Activated T-cell treated with anti-CD3 and anti-CD28 coated beads for 1 hour (primary cell): ENCODE results near the gene GLRX.
A peak's percentile ranks its signal among the peaks of the same experiment; 100 is the strongest.
"Not testable (repeated sequence)": the region's sequence is repeated elsewhere in the genome, so short reads cannot be mapped to it uniquely, and the experiment has no call there.

Source experiments
- DNase-seq: peaks from one replicate; pipeline ENCODE4 v3.0.0-alpha.2; 2020; ENCODE audit warnings: low read depth

Gene GLRX

GRCh38 chr5:95852567-95852966, 30.0 kb upstream of the GLRX start:
- DNase-seq, result no peak

DNA sequence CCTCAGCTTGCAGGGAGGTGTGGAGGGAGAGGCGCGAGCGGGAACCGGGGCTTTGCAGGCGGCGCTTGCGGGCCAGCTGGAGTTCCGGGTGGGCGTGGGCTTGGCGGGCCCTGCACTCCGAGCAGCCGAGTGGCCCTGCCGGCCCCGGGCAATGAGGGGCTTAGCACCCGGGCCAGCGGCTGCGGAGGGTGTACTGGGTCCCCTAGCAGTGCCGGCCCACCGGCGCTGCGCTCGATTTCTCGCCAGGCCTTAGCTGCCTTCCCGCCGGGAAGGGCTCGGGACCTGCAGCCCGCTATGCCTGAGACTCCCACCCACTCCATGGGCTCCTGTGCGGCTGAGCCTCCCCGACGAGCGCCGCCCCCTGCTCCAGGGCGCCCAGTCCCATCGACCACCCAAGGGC, 28.6 kb upstream of the GLRX start:
- DNase-seq, result not testable (repeated sequence)

- DNase-seq, result no peak
Observed at GRCh38 chr5:95850391-95850894, 27.9 kb upstream of the GLRX start.

- DNase-seq, result no peak
Observed at GRCh38 chr5:95848701-95849100, 26.2 kb upstream of the GLRX start.

DNA sequence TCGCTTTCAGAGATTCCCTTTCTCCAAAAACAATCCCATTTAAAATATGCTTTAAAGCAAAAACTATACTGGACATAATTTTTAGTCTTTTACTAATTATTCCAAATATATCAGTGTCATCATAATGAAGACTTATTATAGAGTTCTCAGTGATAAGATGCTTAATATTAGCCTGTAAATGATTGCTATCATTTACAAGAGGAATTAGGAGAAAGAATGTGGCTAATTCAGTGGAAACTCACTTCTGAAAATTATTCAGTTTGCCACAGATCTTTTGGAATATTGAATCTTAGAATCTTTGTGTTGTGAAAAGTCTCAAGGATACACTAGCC, 24.7 kb upstream of the GLRX start:
- no peak for DNase-seq

- DNase-seq, result peak; percentile 57
Observed at GRCh38 chr5:95846554-95847260, 24.2 kb upstream of the GLRX start.

DNA sequence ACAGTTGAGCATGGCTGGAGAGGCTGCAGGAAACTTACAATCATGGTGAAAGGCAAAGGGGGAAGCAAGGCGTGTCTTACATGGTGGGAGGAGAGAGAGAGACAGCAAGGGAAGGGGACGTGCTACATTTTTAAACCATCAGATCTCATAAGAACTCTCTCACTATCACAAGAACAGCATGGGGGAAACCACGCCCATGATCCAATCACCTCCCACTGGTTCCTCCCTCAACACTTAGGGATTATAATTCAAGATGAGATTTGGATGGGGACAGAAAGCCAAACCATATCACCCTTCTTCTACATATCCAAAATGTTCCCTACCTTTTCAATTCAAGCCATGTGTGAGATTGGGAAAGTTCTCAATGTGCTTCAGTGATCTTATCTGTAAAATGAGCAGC, 22.9 kb upstream of the GLRX start:
- DNase-seq, result no peak

- no peak for DNase-seq
Observed at GRCh38 chr5:95843733-95844223, 21.3 kb upstream of the GLRX start.

- peak; percentile 49 for DNase-seq
Observed at GRCh38 chr5:95842854-95843544, 20.5 kb upstream of the GLRX start.

DNA sequence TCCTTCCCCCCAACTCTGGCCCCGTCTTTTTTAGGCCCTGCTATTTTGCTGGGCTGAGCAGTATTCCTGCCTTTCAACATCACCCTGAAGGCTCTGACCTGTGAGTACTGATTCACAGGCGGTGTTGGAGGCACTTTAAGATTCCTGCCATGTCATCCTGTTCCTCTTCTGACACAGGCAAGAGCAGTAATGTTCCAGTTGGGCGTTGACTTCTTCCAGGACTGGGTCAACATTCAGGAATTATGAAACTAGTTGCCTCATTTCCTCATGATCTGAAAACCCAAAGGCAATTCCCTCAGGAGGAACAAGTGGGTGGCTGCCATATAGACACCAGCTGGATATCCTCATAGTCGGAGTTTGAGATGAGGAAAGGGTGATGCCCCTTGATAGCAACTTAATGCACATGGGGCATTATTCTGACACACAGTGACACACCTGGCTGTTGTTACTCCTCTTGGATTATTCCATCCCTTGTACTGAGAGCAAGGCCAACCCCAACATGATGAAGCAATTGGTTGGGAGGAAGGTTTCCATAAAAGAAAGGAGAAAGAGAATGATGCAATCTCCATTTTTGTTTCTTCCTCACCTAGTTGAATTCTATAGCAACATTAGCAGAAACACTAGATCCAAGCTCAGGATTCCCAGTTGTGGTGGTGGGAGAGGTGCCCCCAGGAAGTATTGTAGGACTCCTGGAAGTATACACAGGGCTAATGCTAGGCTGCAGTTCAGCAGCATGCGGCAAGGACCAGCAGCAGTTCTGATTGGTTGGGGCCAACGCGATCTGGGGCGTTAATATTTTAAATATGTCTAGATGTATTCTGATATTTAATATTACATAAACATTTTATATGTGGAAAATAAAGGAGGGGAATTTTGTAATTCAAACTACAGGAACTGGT, 19.6 kb upstream of the GLRX start:
- no peak for DNase-seq

DNA sequence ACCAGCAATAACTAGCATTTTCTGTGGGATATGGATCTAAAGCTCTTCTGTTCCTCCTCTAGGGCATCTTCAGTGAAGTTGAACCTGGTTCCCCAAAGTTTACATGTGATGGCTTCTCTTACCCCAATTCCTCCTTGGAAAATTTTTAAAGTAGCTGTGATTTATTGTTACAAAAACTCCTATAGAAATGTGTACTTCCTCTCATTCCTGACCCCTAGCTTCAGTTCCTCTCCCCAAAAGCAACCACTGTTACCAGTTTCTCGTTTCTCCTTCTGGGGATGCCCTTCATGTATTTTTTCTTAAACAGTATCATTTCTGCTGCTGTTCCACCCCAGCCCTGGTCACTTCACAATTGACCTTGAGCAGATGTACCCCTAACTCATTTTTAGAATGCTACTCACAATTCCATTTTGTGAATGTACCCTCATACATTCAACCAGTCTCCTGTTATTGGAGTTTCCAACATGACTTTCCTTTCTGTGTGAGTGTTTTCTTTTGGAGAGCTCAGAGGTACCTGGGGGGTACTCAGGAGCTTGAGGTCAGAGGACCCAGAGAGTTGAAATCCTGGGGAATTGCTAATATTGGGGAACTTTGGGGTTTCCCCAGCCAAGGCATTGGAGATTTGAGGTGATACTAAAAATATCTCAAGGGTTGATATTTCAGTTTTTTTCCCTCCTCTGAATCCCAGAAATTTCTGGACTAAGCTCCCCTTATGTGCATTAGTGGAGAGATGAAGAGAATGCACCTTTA, 18.6 kb upstream of the GLRX start:
- DNase-seq, result no peak

- DNase-seq, result no peak
Observed at GRCh38 chr5:95839658-95840057, 17.1 kb upstream of the GLRX start.

DNA sequence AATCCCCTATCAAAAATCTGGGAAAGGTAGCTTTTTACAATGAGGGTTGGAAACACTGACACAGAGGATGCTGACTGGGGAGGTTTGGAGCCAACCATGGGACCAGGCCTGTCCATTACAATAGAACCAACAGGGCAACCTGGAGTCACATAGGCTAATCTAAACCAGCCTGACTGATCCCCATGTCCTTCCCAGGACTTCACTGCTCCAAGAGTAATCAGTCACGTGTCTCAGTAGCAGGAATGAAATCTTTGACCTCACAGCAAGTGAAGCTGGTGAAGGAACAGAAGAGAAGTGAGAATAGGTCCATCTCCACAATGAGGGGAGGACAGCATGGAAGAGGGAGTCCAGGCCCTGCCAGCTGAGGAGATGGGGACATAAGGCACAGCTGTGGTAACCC, 16.0 kb upstream of the GLRX start:
- no peak for DNase-seq

- no peak for DNase-seq
Observed at GRCh38 chr5:95838001-95838520, 15.5 kb upstream of the GLRX start.

GRCh38 chr5:95837492-95837891, 15.0 kb upstream of the GLRX start:
- no peak for DNase-seq

- not testable (repeated sequence) for DNase-seq
Observed at GRCh38 chr5:95836971-95837370, 14.4 kb upstream of the GLRX start.

DNA sequence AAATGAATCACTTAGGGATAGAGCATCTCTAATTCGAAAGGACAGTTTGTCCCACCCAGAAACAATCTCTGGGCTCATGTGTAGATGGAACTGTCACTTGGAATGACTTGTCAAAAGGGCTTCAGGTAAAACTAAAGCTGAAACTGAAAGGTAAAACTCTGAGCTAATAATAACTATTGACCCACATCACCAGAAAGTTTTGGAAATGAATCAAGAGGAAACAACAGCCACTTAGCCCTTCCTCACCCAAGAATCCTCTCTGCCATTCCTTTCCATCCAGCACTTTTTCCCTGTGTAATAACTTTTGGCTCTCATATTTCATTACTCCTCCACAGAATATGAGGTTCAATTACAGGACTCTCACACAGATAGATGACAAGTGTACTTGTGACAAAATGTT, 14.0 kb upstream of the GLRX start:
- DNase-seq, result no peak

- no peak for DNase-seq
Observed at GRCh38 chr5:95835682-95836385, 13.3 kb upstream of the GLRX start.

DNA sequence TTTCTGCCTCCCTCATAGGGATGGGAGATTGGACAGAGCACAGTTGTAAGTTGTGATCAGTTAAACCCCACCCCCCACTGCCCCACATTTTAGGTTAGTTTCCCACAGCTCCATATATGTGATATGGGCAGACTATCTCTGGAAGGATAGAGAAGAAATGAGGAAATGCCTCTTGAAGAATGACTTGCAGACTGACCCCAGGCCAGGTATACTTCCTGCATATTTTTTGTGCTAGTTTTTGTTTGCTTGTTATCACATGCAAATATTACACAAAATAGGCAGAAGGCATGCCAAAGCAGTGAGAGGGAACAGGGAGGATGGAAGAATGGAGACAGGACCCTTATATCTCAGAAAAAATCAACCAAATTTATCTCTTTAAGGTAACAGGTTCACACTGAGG, 10.1 kb upstream of the GLRX start:
- DNase-seq, result no peak

DNA sequence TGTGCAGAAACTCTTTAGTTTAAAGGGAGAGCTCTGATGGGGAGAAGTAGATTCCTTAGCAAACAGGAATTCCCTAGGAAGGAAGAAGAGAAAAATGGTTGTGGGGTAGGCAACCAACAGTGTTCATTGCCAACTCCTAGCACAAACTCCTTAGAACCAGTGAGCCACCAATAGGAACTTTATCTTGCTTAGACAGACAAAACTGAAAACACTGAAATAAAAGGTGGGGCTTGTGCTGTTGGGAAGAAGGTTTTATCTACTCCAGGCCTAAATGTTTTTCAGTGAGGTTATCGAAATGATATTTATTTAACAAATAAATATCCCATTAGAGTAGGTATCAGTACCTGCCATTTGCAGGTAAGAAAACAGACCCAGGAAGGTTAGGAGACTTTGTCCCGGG, 7.7 kb upstream of the GLRX start:
- no peak for DNase-seq

DNA sequence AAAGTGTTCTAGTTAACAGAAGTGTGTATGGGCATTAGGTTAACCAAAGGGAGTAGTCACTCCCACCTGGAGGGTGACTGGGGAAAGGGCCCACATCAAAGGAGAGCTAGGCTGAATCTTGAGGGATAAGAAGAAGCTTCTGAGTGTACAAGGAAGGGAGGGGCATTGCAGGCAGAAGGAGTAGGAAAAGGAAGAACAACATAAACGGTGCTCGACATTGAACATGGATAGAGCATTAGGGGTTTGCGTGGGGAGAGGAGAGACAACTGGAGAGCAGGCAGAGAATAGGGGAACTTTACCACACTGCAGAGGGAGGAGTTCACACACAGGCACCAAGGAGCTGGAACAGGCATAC, 5.3 kb upstream of the GLRX start:
- no peak for DNase-seq
